Hippocampal formation (tissue), 2 donors: ENCODE measurements around the gene LHX1.

Source experiments
- DNase-seq, 2 donors: peaks; one replicate each; lab custom pipeline; 2025; lab: John Stamatoyannopoulos, UW

The LHX1 gene

GRCh38 chr17:36937001-36937958, at the start of gene LHX1:
Gene LHX1 (plus strand): TSS chr17:36937475. CDS start chr17:36938198, 723 bp downstream.
- DNase-seq = no peak

- no peak for DNase-seq
Observed at GRCh38 chr17:36888236-36888951, 48.9 kb upstream of the LHX1 start.

GRCh38 chr17:36889770-36890349, 47.4 kb upstream of the LHX1 start:
- no peak for DNase-seq

- no peak for DNase-seq
Observed at GRCh38 chr17:36890398-36891168, 46.7 kb upstream of the LHX1 start.

GRCh38 chr17:36892112-36892838, 45.0 kb upstream of the LHX1 start:
- DNase-seq = no peak

GRCh38 chr17:36894177-36894576, 43.1 kb upstream of the LHX1 start:
- DNase-seq = no peak

- no peak for DNase-seq
Observed at GRCh38 chr17:36894925-36895324, 42.4 kb upstream of the LHX1 start.

GRCh38 chr17:36899250-36900159, 37.8 kb upstream of the LHX1 start:
- DNase-seq = no peak

- no peak for DNase-seq
Observed at GRCh38 chr17:36900160-36900512, 37.1 kb upstream of the LHX1 start.

GRCh38 chr17:36901506-36901905, 35.8 kb upstream of the LHX1 start:
- DNase-seq = no peak

GRCh38 chr17:36907407-36907806, 29.9 kb upstream of the LHX1 start:
- DNase-seq = no peak

GRCh38 chr17:36910513-36910912, 26.8 kb upstream of the LHX1 start:
- DNase-seq = no peak

- no peak for DNase-seq
Observed at GRCh38 chr17:36911001-36911400, 26.3 kb upstream of the LHX1 start.

- no peak for DNase-seq
Observed at GRCh38 chr17:36913132-36913531, 24.1 kb upstream of the LHX1 start.

GRCh38 chr17:36918211-36918691, 19.0 kb upstream of the LHX1 start:
- no peak for DNase-seq

GRCh38 chr17:36919407-36919968, 17.8 kb upstream of the LHX1 start:
- DNase-seq = no peak

GRCh38 chr17:36920032-36921005, 17.0 kb upstream of the LHX1 start:
- no peak for DNase-seq

GRCh38 chr17:36921095-36921851, 16.0 kb upstream of the LHX1 start:
- no peak for DNase-seq
